Adrenal gland (tissue), 12 donors: ENCODE data around the gene CORO2B. TPM values are rescaled to one million over a fixed set of nuclear protein-coding genes. Genes with fewer than 3 reads are reported as not detected.

Source experiments
- DNase-seq, 7 donors: peaks; one replicate each; pipeline ENCODE4 v3.0.0-alpha.2; 2019 to 2020
- H3K27ac ChIP-seq, 5 donors: fragments of 200-600 bp; sonication (generic) in 4 of 5; 1 replicate in 3 of 5; 2 replicates in 2 of 5; pipeline versions ENCODE4 v1.5.1 to v1.8.0; 2016 to 2020; ENCODE audit warnings: mild to moderate bottlenecking in 1 of 5
- H3K27me3 ChIP-seq: fragments of 200-600 bp; 2 replicates; pipeline ENCODE4 v1.8.0; 2021
- H3K36me3 ChIP-seq, 2 donors: fragments of 200-600 bp; replicated peaks in 1 of 2; 1 replicate in 1 of 2; 2 replicates in 1 of 2; pipeline versions ENCODE4 v1.5.1 to v1.8.0; 2018 to 2022
- H3K4me1 ChIP-seq, 2 donors: fragments of 200-600 bp; replicated peaks in 1 of 2; 1 replicate in 1 of 2; 2 replicates in 1 of 2; pipeline versions ENCODE4 v1.5.1 to v1.8.0; 2018 to 2021
- H3K4me3 ChIP-seq, 4 donors: fragments of 200-600 bp; sonication (generic) in 3 of 4; one replicate each; pipeline ENCODE4 v1.5.1; 2016 to 2018
- H3K9me3 ChIP-seq, 3 donors: fragments of 200-600 bp; sonication (generic) in 1 of 3; replicated peaks in 1 of 3; 1 replicate in 2 of 3; 2 replicates in 1 of 3; pipeline versions ENCODE4 v1.5.1 to v1.8.0; 2016 to 2021
- CTCF ChIP-seq, 6 experiments: fragments of 450-650 bp in 4 of 6; fragments of 200-600 bp in 2 of 6; sonication (generic) in 1 of 6; IDR thresholded peaks; 1 replicate in 5 of 6; 2 replicates in 1 of 6; pipeline versions ENCODE4 v1.5.1 to v1.8.0; 2016 to 2021; ENCODE audit warnings: antibody characterized with exemption in 6 of 6, mild to moderate bottlenecking in 2 of 6, moderate library complexity in 1 of 6
- POLR2A ChIP-seq, 2 donors: fragments of 450-650 bp; IDR thresholded peaks; one replicate each; pipeline ENCODE4 v1.6.1; 2017; ENCODE audit warnings: antibody characterized with exemption in 2 of 2, mild to moderate bottlenecking in 2 of 2, moderate library complexity in 1 of 2
- WGBS, 4 donors: extraction: QIAGEN DNeasy Blood & Tissue Kit in 2 of 4; methylation state at CpG; one replicate each; pipeline versions ENCODE4 v1.1.5 to v1.1.7; 2013 to 2017; 5-methylcytosine and 5-hydroxymethylcytosine counted together
- intact Hi-C, 2 donors: fragments of 100-400 bp; cut with DNase I; formaldehyde crosslinking; loops; one replicate each; pipeline versions ENCODE4 v1.14.1 to v1.15.0; 2022 to 2023
- polyA plus RNA-seq, 3 donors: library from polyadenylated mRNA; stranded (reverse); fragments of 200-250 nt in 2 of 3; fragments of 350-450 nt in 1 of 3; fragmentation: Illumina TruSeq in 1 of 3; extraction: RNeasy Lipid Tissue Mini Kit (QIAGEN cat#74804) in 1 of 3; gene quantifications; one replicate each; pipeline ENCODE4 v1.2.3, GENCODE V29; 2013 to 2014
- total RNA-seq, 9 donors: library from RNA; depleted of rRNA in 4 of 9; stranded (reverse); fragments of >200 nt in 4 of 9; fragments of 120-200 nt in 1 of 9; fragmentation: NEBNext Ultra II Directional in 1 of 9; extraction: Animal tissue kit (Norgen Biotek cat#: 25700) in 1 of 9; gene quantifications; one replicate each; pipeline versions ENCODE4 v1.1.0 to v1.2.4, GENCODE V29; 2013 to 2023
- donor health status: healthy with polysubstance abuse.
- donor health status: Bipolar disorder and iron deficiency.
- donor health status: DM: yes; HTN: yes; CAD: no.
- donor health status: DM: no; HTN: no; CAD: no.
- donor health status: DM: no; HTN: no; CAD: no.
- donor health status: DM: yes; HTN: yes; CAD: no.

CORO2B gene
- total and polyA plus RNA-seq, 12 donors = 2.8 to 8.4 (median 4.3) TPM

- Histone ChIP-seq H3K27me3 (no peaks in the 10 kb centered on the region), H3K4me1 (no peaks in the 10 kb centered on the region), H3K36me3 (no peaks in the 10 kb centered on the region), H3K27ac (no peak overlapping the region), H3K4me3 (no peak overlapping the region), H3K9me3 (no peaks in the 10 kb centered on the region)
- TF ChIP-seq POLR2A (IDR thresholded peaks at IDR 0.05) (no peak), CTCF (IDR thresholded peaks at IDR 0.05) (no peak)
- intact Hi-C loops = no loop called here
- DNase-seq = no peak
These were observed 156.8 kb downstream of the CORO2B start for GRCh38 chr15:68735610-68736009.

- Histone ChIP-seq H3K9me3 (no peaks in the 10 kb centered on the region), H3K27me3 (no peaks in the 10 kb centered on the region), H3K27ac (no peak overlapping the region), H3K4me3 (no peak overlapping the region), H3K4me1 (no peaks in the 10 kb centered on the region), H3K36me3 (no peaks in the 10 kb centered on the region)
- TF ChIP-seq CTCF (IDR thresholded peaks at IDR 0.05) (no peak), POLR2A (IDR thresholded peaks at IDR 0.05) (no peak)
- 73 to 80% (median 79%) methylated on average over 6 of the region's 6 CpGs for WGBS, 4 donors
- intact Hi-C loops = no loop called here
- DNase-seq = peak in 1 of 7 donors; percentile 17
These were observed 160.7 kb downstream of the CORO2B start for GRCh38 chr15:68739390-68740080.

GRCh38 chr15:68743256-68743655 is 164.5 kb downstream of the CORO2B start:
- Histone ChIP-seq H3K27me3 (no peaks in the 10 kb centered on the region), H3K9me3 (no peaks in the 10 kb centered on the region), H3K4me1 (no peaks in the 10 kb centered on the region), H3K4me3 (no peak overlapping the region), H3K36me3 (no peaks in the 10 kb centered on the region), H3K27ac (no peak overlapping the region)
- no peak for TF ChIP-seq POLR2A (IDR thresholded peaks at IDR 0.05)
- TF ChIP-seq CTCF (IDR thresholded peaks at IDR 0.05) = no peak
- no peak for DNase-seq
- 85 to 93% (median 91%) methylated on average over 3 of the region's 3 CpGs for WGBS, 4 donors
- intact Hi-C loops = no loop called here

GRCh38 chr15:68749365-68749764 is 170.6 kb downstream of the CORO2B start:
- intact Hi-C loops = no loop called here
- Histone ChIP-seq H3K36me3 (no peaks in the 10 kb centered on the region), H3K4me3 (no peak overlapping the region), H3K27me3 (no peaks in the 10 kb centered on the region), H3K9me3 (no peaks in the 10 kb centered on the region), H3K4me1 (no peaks in the 10 kb centered on the region), H3K27ac (no peak overlapping the region)
- 86 to 92% (median 90%) methylated on average over 7 of the region's 7 CpGs for WGBS, 4 donors
- DNase-seq = peak in 1 of 7 donors; percentile 2
- TF ChIP-seq CTCF (IDR thresholded peaks at IDR 0.05) (no peak), POLR2A (IDR thresholded peaks at IDR 0.05) (no peak)
